Heart right ventricle (tissue), 16 donors: ENCODE measurements around the gene TPSD1. TPM values are rescaled to one million over a fixed set of nuclear protein-coding genes. Genes with fewer than 3 reads are reported as not detected.

Source experiments
- ATAC-seq, 8 donors: fragments of 200-7000 bp; cut with Tn5 transposase; one replicate each; pipeline ENCODE4 v1.9.1; 2020; ENCODE audit warnings: mild to moderate bottlenecking in 8 of 8, moderate library complexity in 8 of 8, moderate number of reproducible peaks in 1 of 8
- DNase-seq, 2 donors: peaks; one replicate each; pipeline ENCODE4 v3.0.0-alpha.2; 2020
- H3K27ac ChIP-seq, 10 donors: fragments of 200-600 bp; sonication (generic) in 2 of 10; one replicate each; pipeline versions ENCODE4 v1.5.0 to v1.8.0; 2020 to 2022; ENCODE audit warnings: mild to moderate bottlenecking in 3 of 10
- H3K27me3 ChIP-seq, 7 donors: fragments of 200-600 bp; one replicate each; pipeline ENCODE4 v1.8.0; 2021 to 2022; ENCODE audit warnings: mild to moderate bottlenecking in 2 of 7
- H3K36me3 ChIP-seq, 9 donors: fragments of 200-600 bp; sonication (generic) in 1 of 9; one replicate each; pipeline versions ENCODE4 v1.5.0 to v1.8.0; 2020 to 2022; ENCODE audit warnings: mild to moderate bottlenecking in 2 of 9
- H3K4me1 ChIP-seq, 9 donors: fragments of 200-600 bp; sonication (generic) in 1 of 9; one replicate each; pipeline versions ENCODE4 v1.5.0 to v1.8.0; 2020 to 2022; ENCODE audit warnings: mild to moderate bottlenecking in 4 of 9
- H3K4me3 ChIP-seq, 10 donors: fragments of 200-600 bp; sonication (generic) in 2 of 10; one replicate each; pipeline versions ENCODE4 v1.5.0 to v1.8.0; 2020 to 2022; ENCODE audit warnings: mild to moderate bottlenecking in 7 of 10, moderate library complexity in 2 of 10
- H3K9me3 ChIP-seq, 11 donors: fragments of 200-600 bp in 10 of 11; sonication (generic) in 2 of 11; one replicate each; pipeline versions ENCODE4 v1.5.0 to v1.8.0; 2013 to 2022; ENCODE audit warnings: mild to moderate bottlenecking in 2 of 11, control low read depth in 1 of 11, moderate library complexity in 1 of 11
- CTCF ChIP-seq, 9 donors: fragments of 200-600 bp; sonication (generic) in 2 of 9; IDR thresholded peaks; one replicate each; pipeline versions ENCODE4 v1.5.0 to v1.8.0; 2021 to 2022; ENCODE audit warnings: antibody characterized with exemption in 9 of 9, mild to moderate bottlenecking in 5 of 9, moderate library complexity in 1 of 9
- WGBS, 2 donors: extraction: QIAGEN DNeasy Blood & Tissue Kit; methylation state at CpG; one replicate each; pipeline ENCODE4 v1.1.7; 2013; ENCODE audit warnings: inconsistent platforms in 1 of 2; 5-methylcytosine and 5-hydroxymethylcytosine counted together
- intact Hi-C, 10 donors: fragments of 100-400 bp; cut with DNase I; formaldehyde crosslinking; loops; one replicate each; pipeline versions ENCODE4 v1.11.1 to v1.14.2; 2022
- polyA plus RNA-seq, 2 donors: library from polyadenylated mRNA; stranded (reverse); fragments of 200-250 nt; gene quantifications; one replicate each; pipeline ENCODE4 v1.2.3, GENCODE V29; 2013
- total RNA-seq, 10 donors: library from RNA; stranded (reverse); fragmentation: NEBNext Ultra II Directional in 3 of 10; extraction: Animal tissue kit (Norgen Biotek cat#: 25700) in 3 of 10; gene quantifications; one replicate each; pipeline versions ENCODE4 v1.2.1 to v1.2.4, GENCODE V29; 2021 to 2023
- donor health status: Arrhythmogenic right ventricular cardiomyopathy.
- donor health status: ischemic (EF 13 %, LVEDD 7.1; RV severe dilation, severe dysfunction).
- donor health status: healthy with polysubstance abuse.
- donor health status: DM: no; HTN: yes; CAD: no.
- donor health status: DM: no; HTN: no; CAD: no.
- donor health status: ischemic (EF 25% LVEDD 6.9; RV normal size, moderate dysfunction).
- donor health status: ischemic (EF 25% LVEDD 5.7; RV mildly dilated, moderate dysfunction).
- donor health status: healthy.
- donor health status: DM: yes; HTN: yes; CAD: no.
- donor health status: Ischemic cardiomyopathy.
- donor health status: ischemic (EF 35%, LVEDD 5.7; RV mildly dilated, moderate dysfunction).
- donor health status: nonischemic (EF 11% LVEDD 7.7; RV severe dilation, severe dysfunction).
- donor health status: DM: yes; HTN: yes; CAD: no.
- donor health status: PGD.
- donor health status: ischemic (EF 29% LVEDD 5.4; RV normal size, mild dysfunction).
- donor health status: nonischemic (EF 23%, LVEDD 6.1; RV moderate dilation, normal function).

The TPSD1 gene
- total and polyA plus RNA-seq, 12 donors, result 0.12 to 0.51 (median 0.33) TPM; not detected in 7

- intact Hi-C loops, result no loop called here
- no peak overlapping the region for H3K27ac ChIP-seq
- TF ChIP-seq CTCF (IDR thresholded peaks at IDR 0.05), result no peak
- H3K36me3 ChIP-seq, result no peaks in the 10 kb centered on the region
- H3K27me3 ChIP-seq, result no peaks in the 10 kb centered on the region
- no peaks in the 10 kb centered on the region for H3K9me3 ChIP-seq
- 83 to 86% methylated on average over 24 of the region's 24 CpGs for WGBS, 2 donors
- H3K4me3 ChIP-seq, result no peak overlapping the region
- H3K4me1 ChIP-seq, result no peaks in the 10 kb centered on the region
- ATAC-seq, result no peak
- DNase-seq, result no peak
Measured at GRCh38 chr16:1218930-1219611, 36.8 kb upstream of the TPSD1 start.

- WGBS, 2 donors, result 92% methylated on average over 51 to 55 of the region's 55 CpGs
Measured at GRCh38 chr16:1220098-1220728, 35.7 kb upstream of the TPSD1 start.

GRCh38 chr16:1220841-1221627 is 34.8 kb upstream of the TPSD1 start:
- Histone ChIP-seq H3K9me3 (no peaks in the 10 kb centered on the region), H3K27ac (no peak overlapping the region), H3K4me3 (no peak overlapping the region), H3K27me3 (no peaks in the 10 kb centered on the region), H3K4me1 (no peaks in the 10 kb centered on the region), H3K36me3 (no peaks in the 10 kb centered on the region)
- intact Hi-C loops, result no loop called here
- 75 to 85% methylated on average over 45 to 48 of the region's 48 CpGs for WGBS, 2 donors
- ATAC-seq, result no peak
- DNase-seq, result no peak
- no peak for TF ChIP-seq CTCF (IDR thresholded peaks at IDR 0.05)

More at GRCh38 chr16:1220098-1220728, 35.7 kb upstream of the TPSD1 start:
- ATAC-seq (no peak), DNase-seq (no peak)
- H3K9me3 ChIP-seq, result no peaks in the 10 kb centered on the region
- no peaks in the 10 kb centered on the region for H3K36me3 ChIP-seq
- no peak for TF ChIP-seq CTCF (IDR thresholded peaks at IDR 0.05)
- H3K4me3 ChIP-seq, result no peak overlapping the region
- intact Hi-C loops, result no loop called here
- no peak overlapping the region for H3K27ac ChIP-seq
- no peaks in the 10 kb centered on the region for H3K4me1 ChIP-seq
- H3K27me3 ChIP-seq, result no peaks in the 10 kb centered on the region

DNA sequence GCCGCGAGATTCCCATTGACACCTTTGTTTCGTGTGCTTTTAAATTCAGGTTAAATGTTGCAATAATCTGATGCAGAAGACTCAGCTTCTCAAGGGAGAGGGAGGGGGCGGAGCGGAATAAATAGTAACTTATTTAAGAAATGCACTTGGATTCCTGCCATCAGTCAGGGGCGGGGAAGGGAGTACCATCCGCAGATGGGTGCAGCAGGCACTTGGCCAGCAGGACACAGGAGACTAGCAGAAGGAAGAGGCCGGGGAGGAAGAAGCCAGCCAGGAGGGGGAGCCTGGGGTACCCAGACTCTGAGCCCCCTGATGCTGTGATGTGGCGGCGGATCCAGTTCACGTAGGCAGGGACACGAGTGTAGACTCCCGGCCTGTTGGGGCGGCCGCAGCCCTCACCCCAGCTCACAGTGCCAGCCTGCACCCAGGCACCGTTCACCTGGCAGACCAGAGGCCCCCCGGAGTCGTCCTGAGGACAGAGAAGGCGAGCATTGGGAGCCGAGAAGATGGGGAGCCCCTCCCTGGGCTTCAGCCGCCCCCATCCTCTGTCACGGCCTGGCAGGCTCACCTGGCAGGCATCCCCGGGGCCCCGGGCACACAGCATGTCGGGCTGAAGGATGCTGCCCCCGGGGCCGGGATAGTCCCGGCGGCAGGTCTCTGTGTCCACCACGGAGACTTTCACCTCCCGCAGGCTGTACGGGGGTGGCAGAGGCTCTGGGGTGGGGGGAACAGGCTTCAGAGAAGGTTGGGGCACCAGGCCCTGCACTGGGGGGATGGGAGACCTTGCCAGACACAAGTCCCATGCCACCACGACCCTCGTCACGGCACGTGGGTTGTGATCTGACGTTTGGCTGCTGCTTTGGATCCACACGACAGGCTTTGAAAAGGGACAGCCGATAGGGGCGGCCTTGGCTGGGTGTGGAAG is 34.0 kb upstream of the TPSD1 start:
- Histone ChIP-seq H3K4me3 (no peak overlapping the region), H3K27me3 (no peaks in the 10 kb centered on the region), H3K27ac (no peak overlapping the region), H3K9me3 (no peaks in the 10 kb centered on the region), H3K36me3 (no peaks in the 10 kb centered on the region), H3K4me1 (no peaks in the 10 kb centered on the region)
- WGBS, 2 donors, result 79 to 82% methylated on average over 40 of the region's 40 CpGs
- no peak for DNase-seq
- no peak for ATAC-seq
- intact Hi-C loops, result no loop called here
- no peak for TF ChIP-seq CTCF (IDR thresholded peaks at IDR 0.05)
